Mucosa of descending colon (tissue), 3 donors: ENCODE data around the gene NCBP3. TPM values are rescaled to one million over a fixed set of nuclear protein-coding genes. Genes with fewer than 3 reads are reported as not detected.
A peak's percentile ranks its signal among the peaks of the same experiment; 100 is the strongest.

Source experiments
- ATAC-seq: fragments of 200-7000 bp; cut with Tn5 transposase; one replicate; pipeline ENCODE4 v1.9.1; 2020; ENCODE audit warnings: mild to moderate bottlenecking, moderate library complexity
- DNase-seq, 3 donors: peaks; one replicate each; pipeline ENCODE4 v3.0.0-alpha.2; 2020
- H3K36me3 ChIP-seq: fragments of 200-600 bp; one replicate; pipeline ENCODE4 v1.8.0; 2021; ENCODE audit warnings: low read depth, mild to moderate bottlenecking
- H3K4me1 ChIP-seq: fragments of 200-600 bp; one replicate; pipeline ENCODE4 v1.8.0; 2021; ENCODE audit warnings: low read depth, mild to moderate bottlenecking
- H3K4me3 ChIP-seq: fragments of 200-600 bp; one replicate; pipeline ENCODE4 v1.8.0; 2021; ENCODE audit warnings: mild to moderate bottlenecking
- H3K9me3 ChIP-seq: fragments of 200-600 bp; one replicate; pipeline ENCODE4 v1.8.0; 2021; ENCODE audit warnings: mild to moderate bottlenecking
- intact Hi-C, 2 donors: fragments of 100-400 bp; cut with DNase I in 1 of 2; cut with micrococcal nuclease in 1 of 2; formaldehyde crosslinking; loops; one replicate each; pipeline versions ENCODE4 v1.11.0 to v1.11.1; 2022; cut with DNase I, micrococcal nuclease
- total RNA-seq, 3 donors: library from RNA; stranded (reverse); fragmentation: NEBNext Ultra II Directional in 2 of 3; extraction: Animal tissue kit (Norgen Biotek cat#: 25700) in 2 of 3; gene quantifications; one replicate each; pipeline versions ENCODE4 v1.2.1 to v1.2.4, GENCODE V29; 2021 to 2023
- TF ChIP-seq, protein P1 (sequence below): fragments of 200-600 bp; IDR thresholded peaks from one replicate; pipeline ENCODE4 v1.8.0; 2022; ENCODE audit warnings: antibody characterized with exemption, mild to moderate bottlenecking
- donor health status: DM: no; HTN: no; CAD: no; lungs with moderate emphysema.
- donor health status: DM: no; HTN: no; CAD: no.
- donor health status: DM: no; HTN: yes; CAD: no.

NCBP3 gene
- total RNA-seq, 3 donors from 2014 or later, result 39.4 to 50.5 (median 44.7) TPM

DNA sequence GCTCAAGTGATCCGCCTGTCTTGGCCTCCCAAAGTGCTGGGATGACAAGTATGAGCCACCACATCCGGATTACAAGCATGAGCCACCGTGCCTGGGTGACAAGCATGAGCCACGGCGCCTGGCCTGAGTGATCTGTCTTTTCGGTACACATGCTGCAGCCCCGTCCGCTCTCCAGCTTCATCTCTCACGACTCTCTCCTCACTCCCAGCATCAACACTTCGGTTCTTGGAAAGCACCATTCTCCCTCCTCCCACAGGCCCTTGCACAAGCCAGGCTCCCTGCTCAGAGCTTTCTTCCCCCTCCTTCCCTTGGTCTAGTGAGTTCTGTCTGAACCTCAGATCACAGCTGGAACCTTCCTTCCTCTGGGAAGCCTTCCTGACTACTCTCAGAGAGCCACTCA, 6.5 kb upstream of the NCBP3 start:
- Histone ChIP-seq H3K4me1 (no peaks in the 10 kb centered on the region), H3K9me3 (no peaks in the 10 kb centered on the region), H3K4me3 (no peak overlapping the region), H3K36me3 (no peaks in the 10 kb centered on the region)
- TF ChIP-seq, protein P1, sequence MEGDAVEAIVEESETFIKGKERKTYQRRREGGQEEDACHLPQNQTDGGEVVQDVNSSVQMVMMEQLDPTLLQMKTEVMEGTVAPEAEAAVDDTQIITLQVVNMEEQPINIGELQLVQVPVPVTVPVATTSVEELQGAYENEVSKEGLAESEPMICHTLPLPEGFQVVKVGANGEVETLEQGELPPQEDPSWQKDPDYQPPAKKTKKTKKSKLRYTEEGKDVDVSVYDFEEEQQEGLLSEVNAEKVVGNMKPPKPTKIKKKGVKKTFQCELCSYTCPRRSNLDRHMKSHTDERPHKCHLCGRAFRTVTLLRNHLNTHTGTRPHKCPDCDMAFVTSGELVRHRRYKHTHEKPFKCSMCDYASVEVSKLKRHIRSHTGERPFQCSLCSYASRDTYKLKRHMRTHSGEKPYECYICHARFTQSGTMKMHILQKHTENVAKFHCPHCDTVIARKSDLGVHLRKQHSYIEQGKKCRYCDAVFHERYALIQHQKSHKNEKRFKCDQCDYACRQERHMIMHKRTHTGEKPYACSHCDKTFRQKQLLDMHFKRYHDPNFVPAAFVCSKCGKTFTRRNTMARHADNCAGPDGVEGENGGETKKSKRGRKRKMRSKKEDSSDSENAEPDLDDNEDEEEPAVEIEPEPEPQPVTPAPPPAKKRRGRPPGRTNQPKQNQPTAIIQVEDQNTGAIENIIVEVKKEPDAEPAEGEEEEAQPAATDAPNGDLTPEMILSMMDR, result no peak
- DNase-seq (peak in 2 of 3 donors; percentile 7 to 20), ATAC-seq (no peak)
- intact Hi-C loops, result loop anchor here in 1 of 2 donors (10.0 kb wide), 1 partner anchor 1808 kb away; the partner anchor contains the start of gene OVCA2

GRCh38 chr17:3851461-3852100, 5.5 kb upstream of the NCBP3 start:
- no peak for ATAC-seq
- Histone ChIP-seq H3K4me3 (no peak overlapping the region), H3K36me3 (no peaks in the 10 kb centered on the region), H3K4me1 (no peaks in the 10 kb centered on the region), H3K9me3 (no peaks in the 10 kb centered on the region)
- intact Hi-C loops, result loop anchor here in 1 of 2 donors (10.0 kb wide), 1 partner anchor 1807 kb away; the partner anchor contains the start of gene OVCA2
- DNase-seq, result peak in 2 of 3 donors; percentile 11 to 39
- TF ChIP-seq, protein P1, result no peak

GRCh38 chr17:3848229-3848835, 2.3 kb upstream of the NCBP3 start:
- no peak for ATAC-seq
- intact Hi-C loops, result no loop called here
- DNase-seq, result peak in 2 of 3 donors; percentile 16 to 38

DNA sequence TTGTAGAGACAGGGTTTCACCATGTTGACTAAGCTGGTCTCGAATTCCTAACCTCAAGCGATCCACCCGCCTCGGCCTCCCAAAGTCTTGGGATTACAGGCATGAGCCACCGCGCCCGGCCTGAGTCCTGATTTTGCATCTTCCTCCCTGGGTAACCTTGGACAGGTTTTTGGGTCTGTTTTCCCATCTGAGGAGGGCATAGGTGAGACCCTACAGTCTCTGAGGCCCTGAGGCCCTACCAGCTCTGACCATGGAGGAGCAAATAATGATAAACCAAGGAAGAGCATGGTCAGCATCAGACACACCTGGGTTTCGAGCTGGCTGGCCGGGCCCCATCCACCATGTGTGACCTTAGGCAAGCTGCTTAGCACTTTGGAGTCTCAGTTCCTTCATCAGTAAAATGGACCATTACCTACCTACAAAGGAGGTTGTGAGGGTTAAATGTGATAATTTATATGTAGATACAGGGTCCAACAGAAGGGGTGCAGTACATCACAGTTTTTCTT, 1.2 kb upstream of the NCBP3 start:
- Histone ChIP-seq H3K4me3 (no peak overlapping the region), H3K9me3 (no peaks in the 10 kb centered on the region), H3K4me1 (peaks cover 16% of the 10 kb centered on the region), H3K36me3 (peaks cover 6% of the 10 kb centered on the region)
- TF ChIP-seq, protein P1, result no peak
- ATAC-seq (no peak), DNase-seq (peak in 2 of 3 donors; percentile 19 to 46)
- intact Hi-C loops, result no loop called here

More at GRCh38 chr17:3848229-3848835, 2.3 kb upstream of the NCBP3 start:
- Histone ChIP-seq H3K4me3 (no peak overlapping the region), H3K4me1 (peaks cover 16% of the 10 kb centered on the region), H3K36me3 (no peaks in the 10 kb centered on the region), H3K9me3 (no peaks in the 10 kb centered on the region)
- TF ChIP-seq, protein P1, result no peak

DNA sequence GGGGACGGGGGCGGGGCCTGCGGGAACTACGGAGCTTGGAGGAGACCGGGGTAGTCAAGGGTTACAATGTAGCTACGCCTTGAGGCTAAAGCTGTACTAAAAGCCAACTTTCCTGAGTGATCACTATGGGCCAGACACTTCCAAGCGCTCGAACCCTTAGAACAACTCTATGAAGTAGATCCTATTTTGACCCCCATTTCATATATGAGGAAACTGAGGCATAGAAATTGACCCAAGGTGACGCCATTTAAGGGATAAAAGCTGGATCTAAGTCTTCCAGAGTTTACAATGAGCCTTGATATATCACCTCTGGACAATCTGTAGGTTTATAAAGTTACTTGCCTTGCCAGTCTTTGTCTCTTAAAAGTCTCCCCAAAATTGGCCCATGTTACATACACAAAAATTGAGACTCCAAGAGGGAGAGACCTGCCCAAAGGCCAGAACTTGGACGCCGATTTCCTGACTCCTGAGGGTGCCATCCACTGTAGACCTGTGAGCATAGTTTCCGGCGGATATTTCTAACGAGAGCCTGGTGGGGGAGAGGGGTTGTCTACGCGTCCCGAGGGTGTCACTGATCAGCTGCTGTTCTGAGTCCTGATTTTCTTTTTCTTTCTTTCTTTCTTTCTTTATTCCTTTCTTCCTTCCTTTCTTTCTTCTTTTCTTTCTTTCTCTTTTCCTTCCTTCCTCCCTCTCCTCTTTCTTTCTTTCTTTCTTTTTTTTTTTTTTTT, 555 bp upstream of the NCBP3 start:
- Histone ChIP-seq H3K4me1 (peaks cover 16% of the 10 kb centered on the region), H3K9me3 (no peaks in the 10 kb centered on the region), H3K36me3 (peaks cover 9% of the 10 kb centered on the region), H3K4me3 (no peak overlapping the region)
- TF ChIP-seq, protein P1, result no peak
- intact Hi-C loops, result no loop called here
- ATAC-seq (no peak), DNase-seq (peak in 2 of 3 donors; percentile 24 to 40)
